CD4-positive, alpha-beta T cell treated with Interferon gamma for 1 hour (primary cell): ENCODE results near the gene PAX2.

Experiments used
- DNase-seq: peaks from one replicate; pipeline ENCODE4 v3.0.0-alpha.2; 2020

The PAX2 gene

GRCh38 chr10:100740476-100741377, 4.7 kb upstream of the PAX2 start:
- no peak for DNase-seq

GRCh38 chr10:100741378-100742075, 3.9 kb upstream of the PAX2 start:
- DNase-seq, result no peak

GRCh38 chr10:100742076-100742771, 3.2 kb upstream of the PAX2 start:
- DNase-seq, result no peak

- no peak for DNase-seq
Measured at GRCh38 chr10:100742936-100743335, 2.4 kb upstream of the PAX2 start.

GRCh38 chr10:100743626-100744135, 1.7 kb upstream of the PAX2 start:
- peak; percentile 43 for DNase-seq

- no peak for DNase-seq
Measured at GRCh38 chr10:100744136-100744986, 1.0 kb upstream of the PAX2 start.

GRCh38 chr10:100745882-100746783, 751 bp downstream of the PAX2 start:
- DNase-seq, result no peak

- DNase-seq, result no peak
Measured at GRCh38 chr10:100746784-100747455, 1.5 kb downstream of the PAX2 start.

- no peak for DNase-seq
Measured at GRCh38 chr10:100747456-100748230, 2.3 kb downstream of the PAX2 start.

- no peak for DNase-seq
Measured at GRCh38 chr10:100748231-100749058, 3.1 kb downstream of the PAX2 start.

GRCh38 chr10:100749059-100749308, 3.6 kb downstream of the PAX2 start:
- DNase-seq, result no peak

- no peak for DNase-seq
Measured at GRCh38 chr10:100749309-100750217, 4.2 kb downstream of the PAX2 start.

GRCh38 chr10:100750291-100751210, 5.2 kb downstream of the PAX2 start:
- DNase-seq, result no peak

- no peak for DNase-seq
Measured at GRCh38 chr10:100751211-100751933, 6.0 kb downstream of the PAX2 start.

GRCh38 chr10:100755821-100756220, 10.4 kb downstream of the PAX2 start:
- DNase-seq, result no peak

GRCh38 chr10:100759331-100759730, 13.9 kb downstream of the PAX2 start:
- DNase-seq, result no peak
